Kidney epithelial cell (primary cell): Measurements from ENCODE around the gene MIA. TPM values are rescaled to one million over a fixed set of nuclear protein-coding genes. Genes with fewer than 3 reads are reported as not detected.
A peak's percentile ranks its signal among the peaks of the same experiment; 100 is the strongest.
"Not testable (repeated sequence)": the region's sequence is repeated elsewhere in the genome, so short reads cannot be mapped to it uniquely, and the experiment has no call there.

Source experiments
- DNase-seq: peaks from one replicate; pipeline ENCODE4 v3.0.0-alpha.2; 2010; ENCODE audit warnings: low read depth
- H3K27me3 ChIP-seq: 2 replicates; pipeline ENCODE4 v1.6.0; 2011; ENCODE audit warnings: low read length; ENCODE audit not compliant: control insufficient read depth, insufficient read depth
- H3K36me3 ChIP-seq: 2 replicates; pipeline ENCODE4 v1.5.1; 2011; ENCODE audit warnings: low read length; ENCODE audit not compliant: control insufficient read depth, insufficient read depth
- H3K4me3 ChIP-seq: 2 replicates; pipeline ENCODE4 v1.5.1; 2011; ENCODE audit warnings: low read depth, mild to moderate bottlenecking, control low read depth, low read length
- CTCF ChIP-seq: IDR thresholded peaks from 2 replicates; pipeline ENCODE4 v1.5.1; 2011; ENCODE audit warnings: mild to moderate bottlenecking, moderate library complexity, low read length, control low read depth, inconsistent platforms; ENCODE audit not compliant: insufficient read depth, poor library complexity, severe bottlenecking
- total RNA-seq: library from RNA; depleted of rRNA; stranded (reverse); fragments of >200 nt; gene quantifications from 2 replicates; pipeline ENCODE4 v1.2.3, GENCODE V29; 2015

Gene MIA
- total RNA-seq, 1 donor from 2014 or later = not detected

DNA sequence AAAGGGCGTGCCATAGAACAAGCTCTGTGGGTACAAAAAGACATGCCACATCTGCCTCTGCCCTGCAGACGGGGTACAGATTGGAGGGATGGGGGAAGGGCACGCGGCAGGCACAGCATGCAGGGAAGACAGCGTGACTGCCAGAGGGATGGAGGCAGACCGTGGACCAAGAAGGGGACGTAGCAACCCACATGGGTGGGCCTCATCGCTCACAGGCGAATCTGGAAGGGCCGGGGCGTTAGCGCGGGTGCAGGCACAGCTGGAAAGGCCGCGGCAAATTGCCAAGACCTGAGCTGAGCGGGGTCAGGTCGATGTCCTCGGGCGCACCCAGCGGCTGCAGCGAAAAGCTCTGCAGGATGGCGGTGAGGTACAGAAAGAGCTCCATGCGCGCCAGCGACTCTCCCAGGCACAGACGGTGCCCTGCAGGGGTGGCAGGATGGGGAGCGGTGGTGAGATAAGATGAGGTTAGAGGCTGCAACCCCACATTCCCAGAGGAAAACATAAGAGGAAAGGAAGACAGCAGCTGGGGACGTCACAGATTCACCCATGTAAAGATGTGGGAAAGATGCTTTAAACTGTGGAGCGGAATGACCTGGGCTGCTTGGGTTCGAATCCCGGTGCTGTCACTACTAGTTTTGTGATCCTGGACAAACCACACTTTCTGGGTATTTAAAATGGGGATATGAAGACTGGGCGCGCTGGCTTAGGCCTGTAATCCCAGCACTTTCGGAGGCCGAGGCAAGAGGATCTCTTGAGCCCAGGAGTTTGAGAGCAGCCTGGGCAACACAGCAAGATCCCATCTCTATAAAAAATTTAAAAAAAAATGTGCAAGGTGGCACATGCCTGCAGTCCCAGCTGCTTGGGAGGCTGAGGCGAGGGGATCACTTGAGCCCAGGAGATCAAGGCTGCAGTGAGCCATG lies 43.4 kb downstream of the MIA start:
- peak; percentile 31 for TF ChIP-seq CTCF
- H3K36me3 ChIP-seq, DNase-seq, H3K27me3 ChIP-seq, H3K4me3 ChIP-seq: not testable (repeated sequence)

GRCh38 chr19:40819479-40820234 lies 44.3 kb downstream of the MIA start:
- not testable (repeated sequence) for H3K4me3 ChIP-seq, H3K27me3 ChIP-seq, DNase-seq, H3K36me3 ChIP-seq
- peak; percentile 64 for TF ChIP-seq CTCF

DNA sequence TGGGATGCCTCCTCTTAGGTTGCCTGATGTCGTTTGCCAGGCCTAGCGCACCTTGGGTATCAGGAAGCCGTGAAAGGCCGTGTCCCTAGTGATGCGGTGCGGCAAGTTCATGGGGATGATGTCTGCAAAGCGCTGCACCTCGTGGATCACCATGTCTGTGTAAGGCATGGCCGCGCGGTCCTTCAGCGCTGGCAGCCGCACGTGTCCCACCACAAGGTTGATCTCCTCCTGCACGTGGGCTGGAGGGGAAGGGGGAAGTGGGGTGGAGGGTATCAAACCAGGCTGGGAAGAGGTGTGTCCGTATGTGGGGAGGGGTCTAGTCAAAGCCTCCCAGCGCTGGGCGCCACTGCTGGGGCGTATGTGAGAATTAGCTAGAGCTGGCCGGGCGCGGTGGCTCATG lies 46.8 kb downstream of the MIA start:
- no peak overlapping the region for H3K4me3 ChIP-seq
- H3K36me3 ChIP-seq = no peaks in the 10 kb centered on the region
- H3K27me3 ChIP-seq = no peaks in the 10 kb centered on the region
- DNase-seq = no peak
- TF ChIP-seq CTCF = no peak

DNA sequence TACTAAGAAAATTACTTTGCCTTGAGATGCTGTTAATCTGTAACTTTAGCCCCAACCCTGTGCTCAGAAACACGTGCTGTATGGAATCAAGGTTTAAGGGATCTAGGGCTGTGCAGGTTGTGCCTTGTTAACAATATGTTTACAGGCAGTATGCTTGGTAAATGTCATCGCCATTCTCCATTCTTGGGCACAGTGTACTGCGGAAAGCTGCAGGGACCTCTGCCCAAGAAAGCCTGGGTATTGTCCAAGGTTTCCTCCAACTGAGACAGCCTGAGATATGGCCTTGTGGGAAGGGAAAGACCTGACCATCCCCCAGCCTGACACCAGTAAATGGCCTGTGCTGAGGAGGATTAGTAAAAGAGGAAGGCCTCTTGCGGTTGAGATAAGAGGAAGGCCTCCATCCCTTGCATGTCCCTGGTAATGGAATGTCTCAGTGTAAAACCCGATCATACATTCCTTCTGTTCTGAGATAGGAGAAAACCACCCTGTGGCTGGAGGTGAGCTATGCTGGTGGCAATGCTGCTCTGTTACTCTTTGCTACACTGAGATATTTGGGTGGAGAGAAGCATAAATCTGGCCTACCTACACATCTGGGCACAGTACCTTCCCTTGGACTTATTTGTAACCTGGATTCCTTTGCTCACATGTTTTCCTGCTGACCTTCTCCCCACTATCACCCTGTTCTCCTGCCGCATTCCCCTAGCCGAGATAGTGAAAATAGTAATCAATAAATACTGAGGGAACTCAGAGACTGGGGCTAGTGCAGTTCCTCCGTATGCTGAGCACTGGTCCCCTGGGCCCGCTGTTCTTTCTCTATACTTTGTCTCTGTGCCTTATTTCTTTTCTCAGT lies 47.6 kb downstream of the MIA start:
- H3K36me3 ChIP-seq, DNase-seq, H3K27me3 ChIP-seq, H3K4me3 ChIP-seq: not testable (repeated sequence)

DNA sequence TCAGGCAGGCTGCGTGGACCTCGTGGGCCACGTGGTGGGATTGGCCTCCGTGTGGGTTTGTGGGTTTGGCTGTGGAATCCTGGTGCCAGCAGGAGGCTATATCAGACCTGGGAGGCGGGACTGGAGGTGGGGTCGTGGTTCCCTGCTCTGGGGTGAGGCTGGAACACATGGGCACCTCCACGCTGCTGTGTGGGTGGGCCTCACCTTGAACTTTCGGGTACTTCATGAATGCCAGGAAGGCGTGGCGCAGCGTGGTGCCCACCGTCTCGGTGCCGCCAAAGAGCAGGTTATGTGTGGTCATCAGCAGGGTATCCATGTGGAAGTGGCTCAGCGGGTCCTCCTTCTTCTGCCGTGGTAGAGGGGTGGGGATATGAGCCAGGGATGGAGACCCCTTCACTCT lies 49.6 kb downstream of the MIA start:
- H3K36me3 ChIP-seq, H3K4me3 ChIP-seq, DNase-seq, H3K27me3 ChIP-seq: not testable (repeated sequence)

- H3K36me3 ChIP-seq, H3K4me3 ChIP-seq, DNase-seq, H3K27me3 ChIP-seq: not testable (repeated sequence)
Observed at GRCh38 chr19:40825460-40826095, 50.3 kb downstream of the MIA start.

DNA sequence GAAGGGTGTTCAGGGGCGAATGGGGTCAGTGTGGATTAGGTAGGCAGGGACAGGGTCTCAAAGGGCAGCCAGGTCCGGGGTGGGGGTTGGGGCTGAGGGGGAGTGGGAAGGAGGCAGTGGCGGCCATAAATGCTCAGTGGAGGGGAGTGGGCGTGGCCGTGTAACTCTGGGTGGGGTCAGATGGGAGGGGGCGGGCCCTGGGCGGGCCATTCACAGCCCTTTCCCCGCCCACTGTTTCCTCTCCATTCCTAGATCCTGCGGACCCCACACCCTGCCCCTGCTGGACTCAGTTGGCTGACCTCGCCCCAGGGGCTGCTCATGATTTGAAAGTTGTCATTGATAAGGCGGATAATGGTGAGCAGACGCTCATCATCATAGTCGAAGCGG lies 51.0 kb downstream of the MIA start:
- not testable (repeated sequence) for H3K27me3 ChIP-seq, DNase-seq, H3K36me3 ChIP-seq, H3K4me3 ChIP-seq

GRCh38 chr19:40826699-40827385 lies 51.5 kb downstream of the MIA start:
- not testable (repeated sequence) for H3K4me3 ChIP-seq, H3K36me3 ChIP-seq, DNase-seq, H3K27me3 ChIP-seq
